Naive B cell (primary cell): ENCODE data around the gene GYG1. TPM values are rescaled to one million over a fixed set of nuclear protein-coding genes. Genes with fewer than 3 reads are reported as not detected.
"Not testable (repeated sequence)": the region's sequence is repeated elsewhere in the genome, so short reads cannot be mapped to it uniquely, and the experiment has no call there.

Experiments used
- ATAC-seq, 2 donors: fragments of 150-1000 bp; cut with Tn5 transposase; 2 replicates each; pipeline ENCODE4 v1.10.0; 2021; ENCODE audit warnings: low read depth in 2 of 2, mild to moderate bottlenecking in 2 of 2, moderate library complexity in 2 of 2
- DNase-seq: peaks from one replicate; pipeline ENCODE4 v3.0.0; 2022
- H3K27ac Mint-ChIP-seq, 6 donors: one replicate each; pipeline ENCODE4 v1.8.0; 2020 to 2022; ENCODE audit warnings: mild to moderate bottlenecking in 6 of 6, mixed read lengths in 6 of 6, moderate library complexity in 5 of 6, inconsistent platforms in 2 of 6
- H3K27me3 Mint-ChIP-seq, 3 donors: one replicate each; pipeline ENCODE4 v1.8.0; 2021 to 2022; ENCODE audit warnings: mixed read lengths in 3 of 3, mild to moderate bottlenecking in 1 of 3
- H3K36me3 Mint-ChIP-seq, 2 donors: one replicate each; pipeline ENCODE4 v1.8.0; 2020 to 2022; ENCODE audit warnings: mixed read lengths in 2 of 2, inconsistent platforms in 1 of 2, mild to moderate bottlenecking in 1 of 2
- H3K4me1 Mint-ChIP-seq, 3 donors: one replicate each; pipeline ENCODE4 v1.8.0; 2020 to 2022; ENCODE audit warnings: mixed read lengths in 3 of 3, inconsistent platforms in 1 of 3, mild to moderate bottlenecking in 1 of 3, moderate library complexity in 1 of 3
- H3K4me3 Mint-ChIP-seq, 8 donors: one replicate each; pipeline ENCODE4 v1.8.0; 2020 to 2022; ENCODE audit warnings: mild to moderate bottlenecking in 8 of 8, mixed read lengths in 8 of 8, moderate library complexity in 8 of 8, inconsistent platforms in 2 of 8
- H3K9me3 Mint-ChIP-seq, 7 donors: one replicate each; pipeline ENCODE4 v1.8.0; 2020 to 2022; ENCODE audit warnings: mixed read lengths in 7 of 7, mild to moderate bottlenecking in 5 of 7, inconsistent platforms in 2 of 7, moderate library complexity in 1 of 7
- polyA plus RNA-seq, 6 donors: library from polyadenylated mRNA; unstranded; fragments of 300-500 nt; fragmentation: Illumina TruSeq; gene quantifications; one replicate each; pipeline ENCODE4 v1.2.3, GENCODE V29; 2021; ENCODE audit warnings: low read depth in 6 of 6

The GYG1 gene
- polyA plus RNA-seq, 6 donors from 2014 or later, result 8.3 to 23.0 (median 20.2) TPM

DNA sequence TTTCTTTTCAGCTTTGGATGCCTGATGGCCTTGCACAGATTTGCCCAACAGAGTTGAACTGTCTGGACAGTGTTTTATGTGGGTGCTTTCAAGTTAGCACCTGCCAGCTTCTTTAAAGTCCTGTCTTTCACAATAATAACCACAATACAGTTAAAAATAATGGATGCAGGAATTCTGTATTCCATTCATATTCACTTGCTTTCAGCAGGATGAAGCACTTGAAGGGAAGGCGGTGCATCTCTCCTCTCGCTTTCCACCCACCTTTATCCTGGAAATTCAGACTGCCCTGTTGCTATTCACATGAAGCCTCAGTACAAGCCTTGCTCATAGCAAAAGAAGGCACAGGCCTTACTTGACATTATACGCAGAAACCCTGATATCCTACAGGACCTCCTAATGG, 26.5 kb upstream of the GYG1 start:
- H3K4me1 Mint-ChIP-seq, result no peaks in the 10 kb centered on the region
- DNase-seq, result no peak
- no peaks in the 10 kb centered on the region for H3K9me3 Mint-ChIP-seq
- H3K27ac Mint-ChIP-seq, result no peak overlapping the region
- no peak overlapping the region for H3K4me3 Mint-ChIP-seq
- peaks cover 7 to 27% (median 20%) of the 10 kb centered on the region in 3 donors for H3K27me3 Mint-ChIP-seq
- ATAC-seq, result no peak
- no peaks in the 10 kb centered on the region for H3K36me3 Mint-ChIP-seq

DNA sequence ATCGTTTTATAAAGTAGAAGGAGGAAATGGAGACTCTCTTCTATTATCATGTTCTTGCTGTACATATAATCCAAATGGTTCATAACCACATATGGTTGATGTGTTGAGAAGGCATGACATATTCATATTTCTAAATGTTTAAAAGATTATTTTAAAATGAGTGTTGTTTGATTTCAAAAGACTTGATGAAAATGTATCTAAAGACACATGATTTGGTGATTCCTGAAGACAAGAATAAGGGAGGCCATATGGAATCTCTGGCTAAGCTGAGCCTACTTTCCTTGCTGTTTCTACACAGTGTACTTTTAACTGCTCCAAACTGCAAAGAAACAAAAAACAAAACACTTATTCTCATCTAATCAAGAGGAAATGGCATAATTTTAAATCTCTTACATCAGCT, 23.0 kb upstream of the GYG1 start:
- Mint-ChIP-seq H3K27ac (no peak overlapping the region), H3K4me3 (no peak overlapping the region), H3K36me3 (no peaks in the 10 kb centered on the region), H3K4me1 (no peaks in the 10 kb centered on the region), H3K27me3 (peaks cover 0 to 6% (median 0%) of the 10 kb centered on the region in 3 donors), H3K9me3 (no peaks in the 10 kb centered on the region)
- ATAC-seq (no peak), DNase-seq (no peak)

DNA sequence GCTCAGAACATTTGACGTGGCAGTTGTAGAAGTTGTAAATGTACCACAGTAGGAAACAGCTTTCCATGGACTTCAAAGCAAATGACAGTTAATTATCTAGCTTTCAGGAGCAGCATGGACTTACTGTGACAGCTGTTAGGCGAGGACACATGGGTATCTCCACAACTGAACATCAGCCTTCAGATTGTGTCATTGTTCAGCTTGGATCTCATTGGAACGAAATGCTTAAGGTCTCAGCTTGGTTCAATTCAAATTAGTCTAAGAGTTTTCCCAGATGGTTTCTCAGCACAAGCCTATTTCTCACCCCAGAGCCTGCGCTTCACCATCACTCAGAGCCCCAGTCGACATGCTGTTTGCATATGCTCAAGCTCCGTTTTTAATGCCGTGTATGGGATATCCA, 21.1 kb upstream of the GYG1 start:
- no peaks in the 10 kb centered on the region for H3K36me3 Mint-ChIP-seq
- no peak overlapping the region for H3K27ac Mint-ChIP-seq
- no peaks in the 10 kb centered on the region for H3K9me3 Mint-ChIP-seq
- peaks cover 0 to 5% (median 0%) of the 10 kb centered on the region in 3 donors for H3K4me1 Mint-ChIP-seq
- ATAC-seq (no peak), DNase-seq (no peak)
- no peak overlapping the region for H3K4me3 Mint-ChIP-seq
- no peaks in the 10 kb centered on the region for H3K27me3 Mint-ChIP-seq

DNA sequence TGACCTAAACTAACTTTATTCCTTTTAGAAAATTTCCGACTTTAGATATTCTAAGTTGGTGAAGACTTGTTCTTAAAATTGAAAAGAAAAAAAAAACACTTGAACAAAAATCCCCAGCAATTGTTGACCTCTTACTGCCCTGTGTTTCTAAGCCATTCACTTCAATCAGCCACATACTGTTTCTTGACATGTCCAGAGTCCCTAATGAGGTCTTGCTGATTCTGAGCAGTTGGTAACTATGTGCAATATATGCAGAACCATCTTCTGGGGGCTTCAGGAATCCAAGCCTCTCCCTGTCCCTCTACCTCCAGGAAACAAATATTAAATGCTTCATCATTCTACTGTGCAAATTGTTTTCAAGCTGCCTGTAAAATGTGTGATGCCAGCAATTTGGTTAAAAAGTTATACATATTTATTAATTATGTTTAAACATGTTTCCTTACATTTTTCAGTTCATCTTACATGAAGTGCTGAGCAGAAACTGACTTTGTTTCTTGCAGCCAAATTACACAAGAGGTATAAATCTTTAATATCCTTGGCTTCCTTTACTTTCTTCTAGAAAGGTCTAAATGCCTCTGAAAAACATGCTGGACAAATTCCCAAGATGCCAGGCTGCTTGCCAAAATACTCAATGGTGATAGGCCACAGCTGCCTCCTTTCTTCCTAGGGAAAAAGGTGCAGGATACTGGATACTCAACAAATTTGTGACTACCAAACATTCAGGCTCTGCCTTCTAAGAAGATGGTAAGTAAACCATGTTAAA, 19.8 kb upstream of the GYG1 start:
- Mint-ChIP-seq H3K9me3 (no peaks in the 10 kb centered on the region), H3K4me3 (no peak overlapping the region), H3K36me3 (no peaks in the 10 kb centered on the region), H3K4me1 (peaks cover 0 to 6% (median 0%) of the 10 kb centered on the region in 3 donors), H3K27me3 (no peaks in the 10 kb centered on the region), H3K27ac (no peak overlapping the region)
- DNase-seq (no peak), ATAC-seq (no peak)

DNA sequence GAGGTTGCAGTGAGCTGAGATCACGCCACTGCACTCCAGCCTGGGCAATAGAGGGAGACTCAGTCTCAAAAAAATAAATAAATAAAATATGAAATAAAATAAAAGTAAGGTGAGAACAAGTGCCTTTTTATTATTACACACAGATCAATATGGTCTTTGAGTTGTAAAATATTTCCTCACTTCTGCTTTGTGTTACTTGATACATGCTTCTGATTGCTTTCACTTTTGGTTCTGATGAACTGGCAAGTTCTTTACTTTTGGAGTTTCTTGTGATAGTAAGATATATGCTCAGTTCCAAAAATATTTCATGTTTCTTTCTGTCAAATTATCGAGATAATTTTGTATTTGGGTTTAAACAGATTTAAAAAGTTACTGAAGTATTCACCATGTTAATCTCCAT, 16.6 kb upstream of the GYG1 start:
- no peak overlapping the region for H3K4me3 Mint-ChIP-seq
- H3K27me3 Mint-ChIP-seq, result peaks cover 0 to 3% (median under 1%) of the 10 kb centered on the region in 3 donors
- DNase-seq (no peak), ATAC-seq (peak in 1 of 2 donors; percentile 51)
- peaks cover 0 to 6% (median 0%) of the 10 kb centered on the region in 3 donors for H3K4me1 Mint-ChIP-seq
- no peaks in the 10 kb centered on the region for H3K36me3 Mint-ChIP-seq
- peaks cover 0 to 2% (median 0%) of the 10 kb centered on the region in 7 donors for H3K9me3 Mint-ChIP-seq
- H3K27ac Mint-ChIP-seq, result no peak overlapping the region

DNA sequence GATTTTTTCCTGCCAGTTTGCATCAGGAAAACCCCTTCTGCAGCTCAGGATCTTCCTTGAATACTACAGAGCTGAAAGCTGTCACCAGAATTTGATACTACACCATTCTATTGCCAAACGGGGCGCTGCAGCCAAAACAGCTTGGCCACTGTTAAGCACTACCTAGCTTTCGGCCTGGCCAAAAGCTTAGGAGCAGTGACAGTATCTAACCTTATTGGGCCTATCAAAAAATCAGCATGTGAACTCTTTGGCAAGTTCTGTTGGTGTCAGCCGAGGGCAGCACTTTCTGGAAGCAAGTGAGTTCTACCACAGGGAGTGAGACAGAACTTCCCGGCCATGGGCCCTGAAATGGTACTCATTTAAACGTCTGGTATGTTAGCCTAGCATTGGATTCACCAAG, 16.1 kb upstream of the GYG1 start:
- DNase-seq (no peak), ATAC-seq (no peak)
- H3K4me3 Mint-ChIP-seq, result no peak overlapping the region
- peaks cover 0 to 2% (median 0%) of the 10 kb centered on the region in 7 donors for H3K9me3 Mint-ChIP-seq
- peaks cover 0 to 8% (median 6%) of the 10 kb centered on the region in 3 donors for H3K27me3 Mint-ChIP-seq
- H3K4me1 Mint-ChIP-seq, result peaks cover 0 to 6% (median 0%) of the 10 kb centered on the region in 3 donors
- H3K36me3 Mint-ChIP-seq, result no peaks in the 10 kb centered on the region
- H3K27ac Mint-ChIP-seq, result no peak overlapping the region

DNA sequence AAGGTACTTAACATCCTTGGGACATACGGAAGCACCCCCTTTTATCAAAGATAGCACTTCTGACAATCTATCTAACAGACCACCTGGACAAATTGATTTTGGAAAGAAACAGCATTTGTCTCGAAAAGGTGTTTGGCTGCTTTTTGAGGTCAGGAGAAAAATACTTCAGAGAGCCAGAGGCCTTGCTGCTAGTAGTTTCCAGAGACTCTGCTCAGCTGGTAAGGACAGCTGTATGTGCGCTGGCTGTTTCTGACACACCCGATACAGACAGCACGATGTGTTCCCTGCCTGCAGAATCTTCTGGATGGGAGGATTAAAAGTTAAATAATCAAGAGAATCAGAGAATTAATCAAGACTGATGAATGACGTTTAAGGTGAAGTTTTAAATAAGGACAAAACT, 15.6 kb upstream of the GYG1 start:
- ATAC-seq (no peak), DNase-seq (no peak)
- H3K36me3 Mint-ChIP-seq, result no peaks in the 10 kb centered on the region
- H3K27me3 Mint-ChIP-seq, result peaks cover 0 to 8% (median 6%) of the 10 kb centered on the region in 3 donors
- peaks cover 0 to 2% (median 0%) of the 10 kb centered on the region in 7 donors for H3K9me3 Mint-ChIP-seq
- no peak overlapping the region for H3K27ac Mint-ChIP-seq
- peaks cover 0 to 6% (median 0%) of the 10 kb centered on the region in 3 donors for H3K4me1 Mint-ChIP-seq
- H3K4me3 Mint-ChIP-seq, result no peak overlapping the region

DNA sequence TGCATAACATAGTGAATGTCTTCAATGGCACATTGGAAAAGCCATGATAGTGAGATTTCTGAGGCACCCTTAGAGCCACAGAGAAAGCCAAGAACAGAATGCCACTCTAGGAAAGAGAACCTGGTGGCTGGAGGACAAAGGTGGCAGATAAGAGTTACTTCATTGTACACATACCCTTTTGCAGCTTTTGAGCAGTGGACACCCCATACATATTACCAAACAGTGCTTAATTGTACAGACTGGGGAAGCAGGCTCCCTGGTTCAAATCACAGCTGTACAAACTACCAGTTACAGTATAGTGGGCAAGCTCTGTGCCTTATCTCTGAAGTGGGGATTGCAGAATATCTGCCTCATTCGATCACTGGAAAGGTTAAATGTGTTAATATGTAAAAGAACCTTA, 10.1 kb upstream of the GYG1 start:
- ATAC-seq, result no peak
- Mint-ChIP-seq H3K4me1 (no peaks in the 10 kb centered on the region), H3K9me3 (peaks cover 0 to 2% (median 0%) of the 10 kb centered on the region in 7 donors), H3K27ac (no peak overlapping the region), H3K36me3 (no peaks in the 10 kb centered on the region), H3K4me3 (no peak overlapping the region), H3K27me3 (peaks cover 11 to 24% (median 21%) of the 10 kb centered on the region in 3 donors)
- no peak for DNase-seq

DNA sequence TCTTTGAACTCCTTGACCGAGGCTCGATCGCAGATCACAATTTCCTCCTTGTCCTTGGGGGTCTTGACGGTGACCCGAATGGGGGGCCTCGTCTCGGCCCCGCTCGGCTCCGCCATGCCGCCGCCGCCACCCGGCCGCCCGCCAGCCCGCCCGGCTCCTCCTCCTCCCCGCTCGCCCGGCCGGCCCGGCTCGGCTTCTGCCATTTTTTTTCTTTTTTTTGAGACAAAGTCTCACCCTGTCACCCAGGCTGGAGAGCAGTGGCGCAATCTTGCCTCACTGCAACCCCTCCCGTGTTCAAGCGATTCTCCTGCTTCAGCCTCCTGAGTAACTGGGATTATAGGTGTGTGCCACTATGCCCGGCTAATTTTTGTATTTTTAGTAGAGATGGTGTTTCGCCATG, 3.8 kb upstream of the GYG1 start:
- ATAC-seq, DNase-seq, H3K4me3 Mint-ChIP-seq, H3K36me3 Mint-ChIP-seq, H3K9me3 Mint-ChIP-seq: not testable (repeated sequence)
- peak overlapping the region in 1 of 6 donors; percentile 70 for H3K27ac Mint-ChIP-seq
- H3K4me1 Mint-ChIP-seq, result peaks cover 3 to 14% (median 4%) of the 10 kb centered on the region in 3 donors
- peaks cover 4 to 21% (median 15%) of the 10 kb centered on the region in 3 donors for H3K27me3 Mint-ChIP-seq

DNA sequence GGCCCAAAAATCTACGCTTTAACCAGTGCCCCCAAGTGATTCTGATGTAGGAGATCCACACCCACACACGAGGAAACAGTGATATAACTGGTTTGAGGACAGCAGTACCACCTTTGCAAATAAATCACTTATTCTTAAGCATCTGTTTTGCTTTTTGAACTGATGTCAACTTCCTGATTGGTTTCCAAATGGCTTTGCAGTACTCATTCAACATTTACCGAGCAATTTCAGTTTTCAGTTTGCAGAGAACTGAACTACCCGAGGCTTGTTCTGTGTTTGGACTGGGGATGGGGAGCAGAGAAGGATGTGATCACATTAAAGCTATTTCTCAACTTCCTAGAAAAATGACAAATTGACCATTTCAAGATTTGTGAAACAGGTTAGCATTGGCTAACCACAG, 1.1 kb upstream of the GYG1 start:
- H3K4me3 Mint-ChIP-seq, result peak overlapping the region in 7 of 8 donors; percentile 76 to 91 (median 84)
- H3K27me3 Mint-ChIP-seq, result peaks cover 0 to 10% (median 10%) of the 10 kb centered on the region in 3 donors
- ATAC-seq (no peak), DNase-seq (no peak)
- peaks cover 4 to 21% (median 13%) of the 10 kb centered on the region in 3 donors for H3K4me1 Mint-ChIP-seq
- H3K9me3 Mint-ChIP-seq, result no peaks in the 10 kb centered on the region
- peak overlapping the region in 2 of 6 donors; percentile 51 to 61 for H3K27ac Mint-ChIP-seq
- H3K36me3 Mint-ChIP-seq, result no peaks in the 10 kb centered on the region

DNA sequence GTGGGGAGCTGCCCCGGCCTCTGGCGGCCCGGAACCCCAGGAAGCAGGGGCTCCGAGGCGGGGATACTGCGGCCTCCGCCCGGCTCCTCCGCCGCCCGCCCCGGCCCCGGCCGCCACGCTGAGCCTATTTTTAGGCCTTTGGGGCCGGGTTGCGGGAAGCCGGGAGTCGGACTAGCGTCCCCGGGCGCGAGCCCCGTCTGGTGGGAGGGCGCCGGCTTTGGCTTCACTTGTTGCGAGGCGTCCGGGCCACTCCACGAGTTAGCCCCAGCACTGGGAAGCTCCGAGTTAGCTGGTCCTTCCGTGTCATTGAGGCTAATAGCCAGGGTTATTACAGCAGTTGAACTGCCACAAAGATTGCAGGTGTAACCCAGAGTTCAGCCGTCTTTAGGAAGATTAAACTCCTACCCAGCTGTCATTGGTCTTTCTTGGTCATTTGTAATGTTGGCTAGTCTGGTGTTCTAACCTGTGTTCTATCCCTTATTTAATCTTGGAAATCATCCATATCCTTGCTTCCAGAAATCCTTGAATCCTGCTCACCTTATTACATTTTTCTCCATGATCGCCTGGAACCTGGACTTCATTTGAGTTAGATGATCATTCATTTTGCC, 791 bp downstream of the GYG1 start:
- Mint-ChIP-seq H3K4me1 (peaks cover 4 to 21% (median 13%) of the 10 kb centered on the region in 3 donors), H3K27me3 (no peaks in the 10 kb centered on the region), H3K27ac (peak overlapping the region; percentile 11 to 86 (median 53)), H3K9me3 (no peaks in the 10 kb centered on the region), H3K36me3 (peaks cover 0 to 6% of the 10 kb centered on the region in 2 donors), H3K4me3 (peak overlapping the region; percentile 72 to 91 (median 85))
- peak; percentile 8 to 11 for ATAC-seq
- DNase-seq, result peak; percentile 23

DNA sequence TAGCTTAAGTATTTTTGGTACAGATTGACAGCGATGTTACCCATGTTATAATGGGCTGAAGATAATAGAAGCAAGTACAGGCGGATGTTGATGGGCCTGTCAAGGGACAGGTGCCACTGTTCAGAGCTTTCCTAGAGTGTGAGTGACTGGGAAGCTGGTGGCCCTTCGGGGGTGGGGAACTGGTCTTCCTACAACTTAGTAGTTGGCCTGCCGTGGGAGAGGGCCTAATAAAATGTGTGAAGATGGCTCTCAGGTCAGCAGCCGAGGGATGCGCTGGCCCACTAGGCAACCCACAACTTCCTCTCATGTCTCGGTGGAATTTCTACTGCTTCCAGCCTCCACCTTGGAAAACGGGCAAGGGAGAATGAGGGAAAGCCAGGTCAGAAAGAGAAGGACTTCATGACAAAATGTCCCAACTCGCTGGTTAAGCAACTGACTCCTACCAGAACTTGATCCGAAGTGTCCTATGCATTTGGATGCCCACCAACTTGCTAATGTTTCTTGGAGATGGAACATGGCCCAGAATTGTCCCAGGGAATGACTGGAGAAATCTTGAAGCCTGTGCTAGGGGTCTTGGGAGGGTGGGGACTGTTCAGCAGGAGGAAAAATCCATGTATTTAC, 1.4 kb downstream of the GYG1 start:
- peaks cover 0 to 6% of the 10 kb centered on the region in 2 donors for H3K36me3 Mint-ChIP-seq
- DNase-seq, result no peak
- no peak for ATAC-seq
- H3K4me3 Mint-ChIP-seq, result peak overlapping the region; percentile 63 to 91 (median 85)
- H3K4me1 Mint-ChIP-seq, result peaks cover 4 to 21% (median 13%) of the 10 kb centered on the region in 3 donors
- H3K27ac Mint-ChIP-seq, result peak overlapping the region in 4 of 6 donors; percentile 22 to 86 (median 74)
- no peaks in the 10 kb centered on the region for H3K9me3 Mint-ChIP-seq
- no peaks in the 10 kb centered on the region for H3K27me3 Mint-ChIP-seq

DNA sequence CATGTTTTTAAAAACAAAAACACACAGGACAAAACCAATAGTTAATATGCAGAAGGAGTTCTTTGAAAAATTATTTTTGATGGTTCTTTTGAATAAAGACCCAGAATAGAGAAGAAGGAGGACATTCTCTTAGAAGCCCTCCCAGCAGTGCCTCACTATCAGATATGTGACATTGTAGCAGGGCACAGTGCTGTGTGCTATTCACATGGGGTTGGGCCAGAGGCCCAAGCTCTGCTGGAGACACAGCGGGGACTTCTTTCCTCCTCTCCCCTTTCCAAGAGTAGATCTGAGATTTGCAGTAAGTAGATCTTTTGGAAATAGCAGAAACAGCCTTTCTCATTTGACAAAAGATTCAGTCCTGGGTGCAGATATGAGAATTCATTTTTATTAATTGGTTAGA, 6.3 kb downstream of the GYG1 start:
- Mint-ChIP-seq H3K4me1 (peaks cover 0 to 8% (median 7%) of the 10 kb centered on the region in 3 donors), H3K4me3 (no peak overlapping the region), H3K36me3 (peaks cover 6 to 17% of the 10 kb centered on the region in 2 donors), H3K9me3 (no peaks in the 10 kb centered on the region), H3K27me3 (no peaks in the 10 kb centered on the region), H3K27ac (peak overlapping the region in 1 of 6 donors; percentile 19)
- no peak for ATAC-seq
- DNase-seq, result no peak
